ENCODE measurements around the gene LCE3D. TPM values are rescaled to one million over a fixed set of nuclear protein-coding genes. Genes with fewer than 3 reads are reported as not detected.

LCE3D gene
- total and polyA plus RNA-seq, 2 of the 4 experiments (the other 2 are of a cell fraction) = not detected

DNA sequence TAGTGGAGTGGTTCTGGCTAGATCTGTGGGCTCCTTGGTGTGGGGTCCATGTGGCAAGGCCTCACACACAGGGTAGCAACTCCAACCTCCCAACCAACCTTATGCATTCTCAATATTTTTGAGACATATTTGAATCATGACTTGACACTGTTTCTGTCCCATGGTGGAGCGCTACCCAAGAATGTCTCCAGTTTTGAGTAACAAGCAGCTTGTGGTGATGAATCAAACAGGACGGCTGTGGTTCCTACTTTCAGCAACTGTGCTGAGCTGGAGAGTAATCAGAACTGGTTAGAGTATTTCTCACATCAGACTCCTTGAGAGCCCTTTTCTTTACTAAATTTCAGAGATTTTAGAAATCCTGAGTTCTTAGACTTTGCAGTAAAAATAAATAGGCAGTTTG is 3.1 kb downstream of the LCE3D start:
- Histone ChIP-seq H2AK5ac (ENCODE audit: low read depth, low read length) (no peak overlapping the region), H4K5ac (ENCODE audit: low read depth, low read length) (no peak overlapping the region), H3K9me1 (ENCODE audit: insufficient read depth, low read length) (no peaks in the 10 kb centered on the region), H3K27me3 (ENCODE audit: control insufficient read depth, insufficient read depth, low read length) (no peaks in the 10 kb centered on the region), H3K4ac (ENCODE audit: low read depth, low read length) (no peak overlapping the region), H2AFZ (replicated peaks; ENCODE audit: low read length, poor library complexity) (no peak overlapping the region), H3K14ac (replicated peaks; ENCODE audit: low read depth, low read length) (no peak overlapping the region), H3K4me3 (ENCODE audit: insufficient read depth, low read depth, low read length) (no peak overlapping the region), H3K4me2 (ENCODE audit: low read depth, low read length) (no peak overlapping the region), H3K18ac (ENCODE audit: low read depth, low read length) (no peak overlapping the region), H4K91ac (ENCODE audit: insufficient read depth, low read depth, low read length) (no peak overlapping the region), H4K20me1 (ENCODE audit: insufficient read depth, low read length) (no peaks in the 10 kb centered on the region), H3K27ac (ENCODE audit: insufficient read depth, low read length) (no peak overlapping the region), H2BK5ac (ENCODE audit: low read depth, low read length, poor library complexity, severe bottlenecking) (no peak overlapping the region), H3K4me1 (ENCODE audit: control insufficient read depth, insufficient read depth, low read length) (no peaks in the 10 kb centered on the region), H3K56ac (ENCODE audit: extremely low read depth, insufficient read depth, low read length) (no peak overlapping the region), H3K9me3 (ENCODE audit: control insufficient read depth, insufficient read depth, low read length) (no peaks in the 10 kb centered on the region), H2BK120ac (ENCODE audit: low read depth, low read length) (no peak overlapping the region), H3K36me3 (ENCODE audit: control insufficient read depth, insufficient read depth, low read length) (no peaks in the 10 kb centered on the region), H2BK20ac (ENCODE audit: low read depth, low read length) (no peak overlapping the region), H3K79me1 (ENCODE audit: low read depth in 1 of 2, low read length in 2 of 2) (no peaks in the 10 kb centered on the region), H2BK15ac (ENCODE audit: low read depth, low read length) (no peak overlapping the region), H3K23ac (ENCODE audit: low read depth, low read length) (no peak overlapping the region), H2AK9ac (replicated peaks; ENCODE audit: low read depth, low read length, poor library complexity) (no peak overlapping the region), H4K8ac (ENCODE audit: low read depth in 2 of 2, low read length in 2 of 2) (no peak overlapping the region), H3K9ac (ENCODE audit: low read depth, low read length) (no peak overlapping the region)
- intact Hi-C loops (cut with micrococcal nuclease) (no loop called here), in situ Hi-C loops (cut with MboI; ENCODE audit: low sequenced_read_pairs) (loop anchor here (10.0 kb wide), 1 partner anchor 48 kb away; the partner anchor contains the start of gene LCE3A), dilution Hi-C loops (cut with HindIII; ENCODE audit: low sequenced_read_pairs, unreplicated experiment) (no loop called here)
- DNase-seq (no peak), ATAC-seq (ENCODE audit: low read depth) (no peak)
- BruUV-seq (replicated peaks) = no TSS peak
- WGBS, 2 experiments (ENCODE audit: extremely low coverage in 2 of 2, insufficient read length in 1 of 2) = no CpG with 5 or more reads among the region's 2 CpGs
- TF ChIP-seq CEBPB (IDR thresholded peaks at IDR 0.05; ENCODE audit: low read depth, low read length) = no peak
- no peak for TF ChIP-seq RFX5 (IDR thresholded peaks at IDR 0.05; ENCODE audit: low read depth, low read length)
- no peak for TF ChIP-seq POLR2A (IDR thresholded peaks at IDR 0.05; ENCODE audit: low read depth, low read length)
- no peak for TF ChIP-seq MAZ (IDR thresholded peaks at IDR 0.05; ENCODE audit: borderline replicate concordance, low read depth, low read length)
- TF ChIP-seq, protein P1, sequence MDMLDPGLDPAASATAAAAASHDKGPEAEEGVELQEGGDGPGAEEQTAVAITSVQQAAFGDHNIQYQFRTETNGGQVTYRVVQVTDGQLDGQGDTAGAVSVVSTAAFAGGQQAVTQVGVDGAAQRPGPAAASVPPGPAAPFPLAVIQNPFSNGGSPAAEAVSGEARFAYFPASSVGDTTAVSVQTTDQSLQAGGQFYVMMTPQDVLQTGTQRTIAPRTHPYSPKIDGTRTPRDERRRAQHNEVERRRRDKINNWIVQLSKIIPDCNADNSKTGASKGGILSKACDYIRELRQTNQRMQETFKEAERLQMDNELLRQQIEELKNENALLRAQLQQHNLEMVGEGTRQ (IDR thresholded peaks at IDR 0.05; ENCODE audit: low read depth, low read length) = no peak
- TF ChIP-seq FOS (IDR thresholded peaks at IDR 0.05; ENCODE audit: low read depth, low read length) = no peak
- TF ChIP-seq, protein P2, sequence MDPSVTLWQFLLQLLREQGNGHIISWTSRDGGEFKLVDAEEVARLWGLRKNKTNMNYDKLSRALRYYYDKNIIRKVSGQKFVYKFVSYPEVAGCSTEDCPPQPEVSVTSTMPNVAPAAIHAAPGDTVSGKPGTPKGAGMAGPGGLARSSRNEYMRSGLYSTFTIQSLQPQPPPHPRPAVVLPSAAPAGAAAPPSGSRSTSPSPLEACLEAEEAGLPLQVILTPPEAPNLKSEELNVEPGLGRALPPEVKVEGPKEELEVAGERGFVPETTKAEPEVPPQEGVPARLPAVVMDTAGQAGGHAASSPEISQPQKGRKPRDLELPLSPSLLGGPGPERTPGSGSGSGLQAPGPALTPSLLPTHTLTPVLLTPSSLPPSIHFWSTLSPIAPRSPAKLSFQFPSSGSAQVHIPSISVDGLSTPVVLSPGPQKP (IDR thresholded peaks at IDR 0.05; ENCODE audit: borderline replicate concordance, low read depth, low read length) = no peak
- TF ChIP-seq, protein P3, sequence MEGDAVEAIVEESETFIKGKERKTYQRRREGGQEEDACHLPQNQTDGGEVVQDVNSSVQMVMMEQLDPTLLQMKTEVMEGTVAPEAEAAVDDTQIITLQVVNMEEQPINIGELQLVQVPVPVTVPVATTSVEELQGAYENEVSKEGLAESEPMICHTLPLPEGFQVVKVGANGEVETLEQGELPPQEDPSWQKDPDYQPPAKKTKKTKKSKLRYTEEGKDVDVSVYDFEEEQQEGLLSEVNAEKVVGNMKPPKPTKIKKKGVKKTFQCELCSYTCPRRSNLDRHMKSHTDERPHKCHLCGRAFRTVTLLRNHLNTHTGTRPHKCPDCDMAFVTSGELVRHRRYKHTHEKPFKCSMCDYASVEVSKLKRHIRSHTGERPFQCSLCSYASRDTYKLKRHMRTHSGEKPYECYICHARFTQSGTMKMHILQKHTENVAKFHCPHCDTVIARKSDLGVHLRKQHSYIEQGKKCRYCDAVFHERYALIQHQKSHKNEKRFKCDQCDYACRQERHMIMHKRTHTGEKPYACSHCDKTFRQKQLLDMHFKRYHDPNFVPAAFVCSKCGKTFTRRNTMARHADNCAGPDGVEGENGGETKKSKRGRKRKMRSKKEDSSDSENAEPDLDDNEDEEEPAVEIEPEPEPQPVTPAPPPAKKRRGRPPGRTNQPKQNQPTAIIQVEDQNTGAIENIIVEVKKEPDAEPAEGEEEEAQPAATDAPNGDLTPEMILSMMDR (conservative IDR thresholded peaks at IDR 0.05; ENCODE audit: low read depth, low read length) = no peak
- no peak for TF ChIP-seq SMC3 (IDR thresholded peaks at IDR 0.05; ENCODE audit: low read depth, low read length)
- no peak for TF ChIP-seq RCOR1 (IDR thresholded peaks at IDR 0.05; ENCODE audit: insufficient replicate concordance, low read length)
- ChIA-PET POLR2A (ENCODE audit: unreplicated experiment) (no interaction called here), CTCF (interaction anchor here (0.7 kb wide), 1 partner anchor 129 kb away, joined by 3 read pairs; no protein-coding TSS in a partner anchor)
